ENCODE results near the gene CLCNKB.

DNA sequence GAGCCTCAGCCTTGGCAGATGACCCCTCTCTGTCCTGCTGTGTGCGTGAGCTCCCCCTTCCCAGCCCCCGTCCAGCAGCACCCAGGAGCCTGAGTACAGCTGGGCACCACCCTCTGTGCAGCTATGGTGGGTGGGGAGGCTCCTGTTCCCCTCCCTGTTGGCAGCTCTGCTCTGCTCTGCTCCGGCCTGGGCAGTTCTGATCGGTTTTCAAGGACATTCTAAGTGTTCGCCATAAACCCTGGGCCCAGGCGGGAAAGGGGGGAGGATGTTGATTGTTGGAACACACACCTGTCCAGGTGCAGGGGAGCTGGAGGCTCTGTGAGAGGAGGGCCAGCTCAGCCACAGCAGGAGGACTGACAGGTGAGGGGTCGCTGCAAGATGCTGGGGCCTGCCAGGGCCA lies at the start of gene CLCNKB:
- no peak for TF ChIP-seq DR1 (CRISPR knock-in tag; IDR thresholded peaks at IDR 0.05)
- TF ChIP-seq, protein P1, sequence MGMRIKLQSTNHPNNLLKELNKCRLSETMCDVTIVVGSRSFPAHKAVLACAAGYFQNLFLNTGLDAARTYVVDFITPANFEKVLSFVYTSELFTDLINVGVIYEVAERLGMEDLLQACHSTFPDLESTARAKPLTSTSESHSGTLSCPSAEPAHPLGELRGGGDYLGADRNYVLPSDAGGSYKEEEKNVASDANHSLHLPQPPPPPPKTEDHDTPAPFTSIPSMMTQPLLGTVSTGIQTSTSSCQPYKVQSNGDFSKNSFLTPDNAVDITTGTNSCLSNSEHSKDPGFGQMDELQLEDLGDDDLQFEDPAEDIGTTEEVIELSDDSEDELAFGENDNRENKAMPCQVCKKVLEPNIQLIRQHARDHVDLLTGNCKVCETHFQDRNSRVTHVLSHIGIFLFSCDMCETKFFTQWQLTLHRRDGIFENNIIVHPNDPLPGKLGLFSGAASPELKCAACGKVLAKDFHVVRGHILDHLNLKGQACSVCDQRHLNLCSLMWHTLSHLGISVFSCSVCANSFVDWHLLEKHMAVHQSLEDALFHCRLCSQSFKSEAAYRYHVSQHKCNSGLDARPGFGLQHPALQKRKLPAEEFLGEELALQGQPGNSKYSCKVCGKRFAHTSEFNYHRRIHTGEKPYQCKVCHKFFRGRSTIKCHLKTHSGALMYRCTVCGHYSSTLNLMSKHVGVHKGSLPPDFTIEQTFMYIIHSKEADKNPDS (CRISPR knock-in tag; IDR thresholded peaks at IDR 0.05), result no peak
- TF ChIP-seq ZZZ3 (CRISPR knock-in tag; IDR thresholded peaks at IDR 0.05; ENCODE audit: borderline replicate concordance), result no peak
- TF ChIP-seq, protein P2, sequence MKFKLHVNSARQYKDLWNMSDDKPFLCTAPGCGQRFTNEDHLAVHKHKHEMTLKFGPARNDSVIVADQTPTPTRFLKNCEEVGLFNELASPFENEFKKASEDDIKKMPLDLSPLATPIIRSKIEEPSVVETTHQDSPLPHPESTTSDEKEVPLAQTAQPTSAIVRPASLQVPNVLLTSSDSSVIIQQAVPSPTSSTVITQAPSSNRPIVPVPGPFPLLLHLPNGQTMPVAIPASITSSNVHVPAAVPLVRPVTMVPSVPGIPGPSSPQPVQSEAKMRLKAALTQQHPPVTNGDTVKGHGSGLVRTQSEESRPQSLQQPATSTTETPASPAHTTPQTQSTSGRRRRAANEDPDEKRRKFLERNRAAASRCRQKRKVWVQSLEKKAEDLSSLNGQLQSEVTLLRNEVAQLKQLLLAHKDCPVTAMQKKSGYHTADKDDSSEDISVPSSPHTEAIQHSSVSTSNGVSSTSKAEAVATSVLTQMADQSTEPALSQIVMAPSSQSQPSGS (CRISPR knock-in tag; IDR thresholded peaks at IDR 0.05), result no peak
- TF ChIP-seq, protein P3, sequence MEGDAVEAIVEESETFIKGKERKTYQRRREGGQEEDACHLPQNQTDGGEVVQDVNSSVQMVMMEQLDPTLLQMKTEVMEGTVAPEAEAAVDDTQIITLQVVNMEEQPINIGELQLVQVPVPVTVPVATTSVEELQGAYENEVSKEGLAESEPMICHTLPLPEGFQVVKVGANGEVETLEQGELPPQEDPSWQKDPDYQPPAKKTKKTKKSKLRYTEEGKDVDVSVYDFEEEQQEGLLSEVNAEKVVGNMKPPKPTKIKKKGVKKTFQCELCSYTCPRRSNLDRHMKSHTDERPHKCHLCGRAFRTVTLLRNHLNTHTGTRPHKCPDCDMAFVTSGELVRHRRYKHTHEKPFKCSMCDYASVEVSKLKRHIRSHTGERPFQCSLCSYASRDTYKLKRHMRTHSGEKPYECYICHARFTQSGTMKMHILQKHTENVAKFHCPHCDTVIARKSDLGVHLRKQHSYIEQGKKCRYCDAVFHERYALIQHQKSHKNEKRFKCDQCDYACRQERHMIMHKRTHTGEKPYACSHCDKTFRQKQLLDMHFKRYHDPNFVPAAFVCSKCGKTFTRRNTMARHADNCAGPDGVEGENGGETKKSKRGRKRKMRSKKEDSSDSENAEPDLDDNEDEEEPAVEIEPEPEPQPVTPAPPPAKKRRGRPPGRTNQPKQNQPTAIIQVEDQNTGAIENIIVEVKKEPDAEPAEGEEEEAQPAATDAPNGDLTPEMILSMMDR (CRISPR knock-in tag; IDR thresholded peaks at IDR 0.05), result no peak
- TF ChIP-seq, protein P4, sequence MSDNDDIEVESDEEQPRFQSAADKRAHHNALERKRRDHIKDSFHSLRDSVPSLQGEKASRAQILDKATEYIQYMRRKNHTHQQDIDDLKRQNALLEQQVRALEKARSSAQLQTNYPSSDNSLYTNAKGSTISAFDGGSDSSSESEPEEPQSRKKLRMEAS (IDR thresholded peaks at IDR 0.05), result no peak
- TF ChIP-seq POLR2A (IDR thresholded peaks at IDR 0.05; ENCODE audit: insufficient read depth in 1 of 2, low read depth in 2 of 2, low read length in 2 of 2), result no peak
- TF ChIP-seq, protein P5, sequence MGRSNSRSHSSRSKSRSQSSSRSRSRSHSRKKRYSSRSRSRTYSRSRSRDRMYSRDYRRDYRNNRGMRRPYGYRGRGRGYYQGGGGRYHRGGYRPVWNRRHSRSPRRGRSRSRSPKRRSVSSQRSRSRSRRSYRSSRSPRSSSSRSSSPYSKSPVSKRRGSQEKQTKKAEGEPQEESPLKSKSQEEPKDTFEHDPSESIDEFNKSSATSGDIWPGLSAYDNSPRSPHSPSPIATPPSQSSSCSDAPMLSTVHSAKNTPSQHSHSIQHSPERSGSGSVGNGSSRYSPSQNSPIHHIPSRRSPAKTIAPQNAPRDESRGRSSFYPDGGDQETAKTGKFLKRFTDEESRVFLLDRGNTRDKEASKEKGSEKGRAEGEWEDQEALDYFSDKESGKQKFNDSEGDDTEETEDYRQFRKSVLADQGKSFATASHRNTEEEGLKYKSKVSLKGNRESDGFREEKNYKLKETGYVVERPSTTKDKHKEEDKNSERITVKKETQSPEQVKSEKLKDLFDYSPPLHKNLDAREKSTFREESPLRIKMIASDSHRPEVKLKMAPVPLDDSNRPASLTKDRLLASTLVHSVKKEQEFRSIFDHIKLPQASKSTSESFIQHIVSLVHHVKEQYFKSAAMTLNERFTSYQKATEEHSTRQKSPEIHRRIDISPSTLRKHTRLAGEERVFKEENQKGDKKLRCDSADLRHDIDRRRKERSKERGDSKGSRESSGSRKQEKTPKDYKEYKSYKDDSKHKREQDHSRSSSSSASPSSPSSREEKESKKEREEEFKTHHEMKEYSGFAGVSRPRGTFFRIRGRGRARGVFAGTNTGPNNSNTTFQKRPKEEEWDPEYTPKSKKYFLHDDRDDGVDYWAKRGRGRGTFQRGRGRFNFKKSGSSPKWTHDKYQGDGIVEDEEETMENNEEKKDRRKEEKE (IDR thresholded peaks at IDR 0.05), result no peak
- TF ChIP-seq ZNF501 (CRISPR knock-in tag; IDR thresholded peaks at IDR 0.05), result no peak
- TF ChIP-seq, protein P6, sequence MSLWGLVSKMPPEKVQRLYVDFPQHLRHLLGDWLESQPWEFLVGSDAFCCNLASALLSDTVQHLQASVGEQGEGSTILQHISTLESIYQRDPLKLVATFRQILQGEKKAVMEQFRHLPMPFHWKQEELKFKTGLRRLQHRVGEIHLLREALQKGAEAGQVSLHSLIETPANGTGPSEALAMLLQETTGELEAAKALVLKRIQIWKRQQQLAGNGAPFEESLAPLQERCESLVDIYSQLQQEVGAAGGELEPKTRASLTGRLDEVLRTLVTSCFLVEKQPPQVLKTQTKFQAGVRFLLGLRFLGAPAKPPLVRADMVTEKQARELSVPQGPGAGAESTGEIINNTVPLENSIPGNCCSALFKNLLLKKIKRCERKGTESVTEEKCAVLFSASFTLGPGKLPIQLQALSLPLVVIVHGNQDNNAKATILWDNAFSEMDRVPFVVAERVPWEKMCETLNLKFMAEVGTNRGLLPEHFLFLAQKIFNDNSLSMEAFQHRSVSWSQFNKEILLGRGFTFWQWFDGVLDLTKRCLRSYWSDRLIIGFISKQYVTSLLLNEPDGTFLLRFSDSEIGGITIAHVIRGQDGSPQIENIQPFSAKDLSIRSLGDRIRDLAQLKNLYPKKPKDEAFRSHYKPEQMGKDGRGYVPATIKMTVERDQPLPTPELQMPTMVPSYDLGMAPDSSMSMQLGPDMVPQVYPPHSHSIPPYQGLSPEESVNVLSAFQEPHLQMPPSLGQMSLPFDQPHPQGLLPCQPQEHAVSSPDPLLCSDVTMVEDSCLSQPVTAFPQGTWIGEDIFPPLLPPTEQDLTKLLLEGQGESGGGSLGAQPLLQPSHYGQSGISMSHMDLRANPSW (CRISPR knock-in tag; IDR thresholded peaks at IDR 0.05; ENCODE audit: borderline replicate concordance), result no peak
- no peak for TF ChIP-seq ZNF678 (CRISPR knock-in tag; IDR thresholded peaks at IDR 0.05)

Measured in HepG2 (cell line).